GDM1 (cell line): ENCODE data around the gene KBTBD8.

Experiments
- DNase-seq: peaks from one replicate; lab custom pipeline; 2025; lab: John Stamatoyannopoulos, UW

Gene KBTBD8

GRCh38 chr3:66998113-66998903 lies at the start of gene KBTBD8:
Gene KBTBD8, plus strand, starts transcription at chr3:66998307. Its CDS starts 49 bp downstream, at chr3:66998356.
- DNase-seq = peak; percentile 97

- DNase-seq = no peak
Measured at GRCh38 chr3:66948838-66949237, 49.3 kb upstream of the KBTBD8 start.

GRCh38 chr3:66949898-66950297 lies 48.2 kb upstream of the KBTBD8 start:
- no peak for DNase-seq

- DNase-seq = no peak
Measured at GRCh38 chr3:66952357-66952756, 45.8 kb upstream of the KBTBD8 start.

- DNase-seq = no peak
Measured at GRCh38 chr3:66953934-66954445, 44.1 kb upstream of the KBTBD8 start.

- DNase-seq = no peak
Measured at GRCh38 chr3:66956742-66957141, 41.4 kb upstream of the KBTBD8 start.

GRCh38 chr3:66957367-66957766 lies 40.7 kb upstream of the KBTBD8 start:
- no peak for DNase-seq

- DNase-seq = no peak
Measured at GRCh38 chr3:66958067-66958466, 40.0 kb upstream of the KBTBD8 start.

GRCh38 chr3:66962664-66963063 lies 35.4 kb upstream of the KBTBD8 start:
- no peak for DNase-seq

GRCh38 chr3:66971245-66971644 lies 26.9 kb upstream of the KBTBD8 start:
- no peak for DNase-seq

GRCh38 chr3:66971891-66972551 lies 26.1 kb upstream of the KBTBD8 start:
- DNase-seq = peak; percentile 16

- no peak for DNase-seq
Measured at GRCh38 chr3:66980791-66981190, 17.3 kb upstream of the KBTBD8 start.

- DNase-seq = no peak
Measured at GRCh38 chr3:66983101-66983500, 15.0 kb upstream of the KBTBD8 start.

GRCh38 chr3:66985336-66985920 lies 12.7 kb upstream of the KBTBD8 start:
- DNase-seq = no peak

- no peak for DNase-seq
Measured at GRCh38 chr3:66986406-66986805, 11.7 kb upstream of the KBTBD8 start.

- DNase-seq = no peak
Measured at GRCh38 chr3:66989241-66989640, 8.9 kb upstream of the KBTBD8 start.

- DNase-seq = no peak
Measured at GRCh38 chr3:66989860-66990696, 8.0 kb upstream of the KBTBD8 start.

- no peak for DNase-seq
Measured at GRCh38 chr3:66991459-66991858, 6.6 kb upstream of the KBTBD8 start.

GRCh38 chr3:66993082-66993481 lies 5.0 kb upstream of the KBTBD8 start:
- DNase-seq = no peak

- no peak for DNase-seq
Measured at GRCh38 chr3:66994588-66994987, 3.5 kb upstream of the KBTBD8 start.

GRCh38 chr3:66996696-66997095 lies 1.4 kb upstream of the KBTBD8 start:
- DNase-seq = no peak

GRCh38 chr3:66997560-66998112 lies 471 bp upstream of the KBTBD8 start:
- DNase-seq = no peak
